AG04449 (cell line): ENCODE measurements around the gene PTPN9.

ENCODE experiments used
- CTCF ChIA-PET: fragments of 350-600 bp; formaldehyde crosslinking; extraction: SDS; loops from one replicate; lab custom pipeline; 2021; ENCODE audit warnings: antibody characterized with exemption; lab: Yijun Ruan, JAX
- POLR2A ChIA-PET: fragments of 400-600, 350-600 bp; formaldehyde crosslinking; extraction: SDS; loops from one replicate; lab custom pipeline; 2020; ENCODE audit warnings: antibody characterized with exemption, inconsistent platforms; lab: Yijun Ruan, JAX
- DNase-seq: peaks from one replicate; pipeline ENCODE4 v3.0.0-alpha.2; 2010; ENCODE audit warnings: low read depth, low spot score
- H3K4me3 ChIP-seq: 2 replicates; pipeline ENCODE4 v1.5.1; 2011; ENCODE audit warnings: low read depth, mild to moderate bottlenecking, control low read depth, low read length
- CTCF ChIP-seq: IDR thresholded peaks from one replicate; pipeline ENCODE4 v1.5.1; 2011; ENCODE audit warnings: mild to moderate bottlenecking, moderate library complexity, low read length, control low read depth, inconsistent platforms; ENCODE audit not compliant: insufficient read depth; ENCODE audit errors: missing control alignments

The PTPN9 gene

GRCh38 chr15:75430259-75430658 is 148.9 kb downstream of the PTPN9 start:
- no peak overlapping the region for H3K4me3 ChIP-seq
- POLR2A ChIA-PET = no interaction called here
- no peak for TF ChIP-seq CTCF
- no peak for DNase-seq
- CTCF ChIA-PET = no interaction called here

- ChIA-PET POLR2A (no interaction called here), CTCF (no interaction called here)
- no peak for TF ChIP-seq CTCF
- DNase-seq = no peak
- no peak overlapping the region for H3K4me3 ChIP-seq
Measured at GRCh38 chr15:75428152-75428551, 151.0 kb downstream of the PTPN9 start.

- DNase-seq = no peak
- CTCF ChIA-PET = no interaction called here
Measured at GRCh38 chr15:75425966-75426500, 153.1 kb downstream of the PTPN9 start.

GRCh38 chr15:75422554-75422953 is 156.6 kb downstream of the PTPN9 start:
- CTCF ChIA-PET = interaction anchor here (1.6 kb wide), 1 partner anchor 55 kb away, joined by 3 read pairs; no protein-coding TSS in a partner anchor
- no peak for DNase-seq
- no peak overlapping the region for H3K4me3 ChIP-seq
- POLR2A ChIA-PET = interaction anchor here (0.8 kb wide), 1 partner anchor 54 kb away, joined by 3 read pairs; the partner anchor contains the start of gene MAN2C1
- no peak for TF ChIP-seq CTCF

More at GRCh38 chr15:75425966-75426500, 153.1 kb downstream of the PTPN9 start:
- POLR2A ChIA-PET = no interaction called here
- no peak overlapping the region for H3K4me3 ChIP-seq
- TF ChIP-seq CTCF = no peak

- ChIA-PET CTCF (interaction anchor here (0.8 to 1.6 kb wide), 4 partner anchors 8 to 177 kb away, joined by 3 to 4 read pairs (median 3); no protein-coding TSS in a partner anchor), POLR2A (no interaction called here)
- DNase-seq = no peak
- no peak for TF ChIP-seq CTCF
- H3K4me3 ChIP-seq = no peak overlapping the region
Measured at GRCh38 chr15:75420698-75421097, 158.4 kb downstream of the PTPN9 start.

- ChIA-PET CTCF (no interaction called here), POLR2A (no interaction called here)
- no peak overlapping the region for H3K4me3 ChIP-seq
- TF ChIP-seq CTCF = no peak
- no peak for DNase-seq
Measured at GRCh38 chr15:75416584-75416983, 162.5 kb downstream of the PTPN9 start.
